HepG2 (cell line): ENCODE results near the gene ABCG8. TPM values are rescaled to one million over a fixed set of nuclear protein-coding genes. Genes with fewer than 3 reads are reported as not detected.

ENCODE experiments used
- ATAC-seq: fragments of 200-7000 bp; cut with Tn5 transposase; 3 replicates; pipeline ENCODE4 v1.9.1; 2020; ENCODE audit warnings: mild to moderate bottlenecking, moderate library complexity
- BruUV-seq: library from RNA; stranded (reverse); fragments of 400-500 nt; replicated peaks from 2 replicates; lab custom pipeline; 2021; lab: Mats Ljungman, UMichigan
- CTCF ChIA-PET: fragments of 300-600 bp; formaldehyde crosslinking; extraction: SDS; loops from one replicate; lab custom pipeline; 2021; ENCODE audit warnings: low total read pairs, inconsistent platforms, low intra/inter-chr PET ratio; lab: Yijun Ruan, JAX
- POLR2A ChIA-PET: fragments of 350-600 bp; sonication (Branson Sonifier 250); formaldehyde crosslinking; loops from one replicate; lab custom pipeline; 2020; ENCODE audit warnings: antibody characterized with exemption, inconsistent platforms; lab: Yijun Ruan, JAX
- DNase-seq: peaks from one replicate; pipeline ENCODE4 v3.0.0-alpha.2; 2015; ENCODE audit warnings: low spot score
- FAIRE-seq: peaks from 3 replicates; lab custom pipeline; 2011; peaks lifted over from hg19 to GRCh38; lab: Jason Lieb, UNC
- H2AFZ ChIP-seq: one replicate; pipeline ENCODE4 v1.6.1; 2011; ENCODE audit warnings: low read length, inconsistent platforms
- H3K27ac ChIP-seq: fragments of 300-600 bp; 3 replicates; pipeline ENCODE4 v1.8.0; 2011; ENCODE audit warnings: mixed run types, mild to moderate bottlenecking, mixed read lengths, low read length, inconsistent platforms; ENCODE audit not compliant: insufficient read depth; ENCODE audit errors: extremely low read length
- H3K27me3 ChIP-seq, 2 experiments: fragments of 200-600 bp in 1 of 2; 2 replicates in 1 of 2; 3 replicates in 1 of 2; pipeline versions ENCODE4 v1.6.0 to v1.8.0; 2011; ENCODE audit warnings: low read length in 2 of 2, mild to moderate bottlenecking in 2 of 2, moderate library complexity in 2 of 2, inconsistent platforms in 1 of 2; ENCODE audit not compliant: insufficient read depth in 2 of 2, control insufficient read depth in 1 of 2
- H3K36me3 ChIP-seq, 2 experiments: fragments of 200-600 bp in 1 of 2; replicated peaks in 1 of 2; 2 replicates in 1 of 2; 3 replicates in 1 of 2; pipeline versions ENCODE4 v1.5.1 to v1.8.0; 2011; ENCODE audit warnings: low read length in 2 of 2, inconsistent platforms in 1 of 2; ENCODE audit not compliant: insufficient read depth in 2 of 2, control insufficient read depth in 1 of 2
- H3K4me1 ChIP-seq: 2 replicates; pipeline ENCODE4 v1.5.1; 2012; ENCODE audit warnings: low read length, inconsistent platforms; ENCODE audit not compliant: insufficient read depth
- H3K4me2 ChIP-seq: 2 replicates; pipeline ENCODE4 v1.6.0; 2011; ENCODE audit warnings: low read depth, low read length, inconsistent platforms
- H3K4me3 ChIP-seq, 3 experiments: fragments of 200-600 bp in 1 of 3; sonication (generic), shearing (Covaris generic) in 1 of 3; replicated peaks in 1 of 3; 2 replicates each; pipeline ENCODE4 v1.5.1; 2011 to 2016; ENCODE audit warnings: low read length in 3 of 3, inconsistent platforms in 2 of 3, low read depth in 2 of 3, mild to moderate bottlenecking in 2 of 3, control low read depth in 1 of 3, mixed read lengths in 1 of 3; ENCODE audit not compliant: insufficient read depth in 1 of 3
- H3K79me2 ChIP-seq: one replicate; pipeline ENCODE4 v1.6.1; 2011; ENCODE audit warnings: low read length, inconsistent platforms; ENCODE audit not compliant: insufficient read depth
- H3K9ac ChIP-seq: 2 replicates; pipeline ENCODE4 v1.6.0; 2011; ENCODE audit warnings: mild to moderate bottlenecking, low read depth, low read length, inconsistent platforms; ENCODE audit not compliant: insufficient read depth
- H3K9me3 ChIP-seq: 2 replicates; pipeline ENCODE4 v1.5.1; 2012; ENCODE audit warnings: mild to moderate bottlenecking, low read length
- H4K20me1 ChIP-seq: 2 replicates; pipeline ENCODE4 v1.6.0; 2011; ENCODE audit warnings: inconsistent platforms, mild to moderate bottlenecking, low read length, moderate library complexity; ENCODE audit not compliant: insufficient read depth
- ARID4A ChIP-seq: sonication (generic); formaldehyde crosslinking; IDR thresholded peaks from 2 replicates; pipeline ENCODE4 v1.5.0; 2020; ENCODE audit warnings: mild to moderate bottlenecking, missing genetic modification reagents, borderline replicate concordance
- CREB1 ChIP-seq, 2 experiments: fragments of 450-650 bp in 1 of 2; IDR thresholded peaks; 2 replicates each; pipeline ENCODE4 v1.6.1; 2016 to 2017; ENCODE audit warnings: control low read depth in 1 of 2, mild to moderate bottlenecking in 1 of 2, missing compliant biosample characterization in 1 of 2, missing genetic modification characterization in 1 of 2
- HDAC1 ChIP-seq: sonication (generic); formaldehyde crosslinking; IDR thresholded peaks from 2 replicates; pipeline ENCODE4 v1.5.1; 2020; ENCODE audit warnings: mild to moderate bottlenecking, missing genetic modification reagents
- KAT2B ChIP-seq: fragments of 150-350 bp; IDR thresholded peaks from 2 replicates; pipeline ENCODE4 v1.6.1; 2014; ENCODE audit warnings: low read depth, low read length, borderline replicate concordance
- MBNL3 ChIP-seq: fragments of 250-450 bp; sonication (Bioruptor Pico); conservative IDR thresholded peaks from 2 replicates; pipeline ENCODE4 v1.8.0; 2022; ENCODE audit warnings: mild to moderate bottlenecking, inconsistent platforms
- NFE2 ChIP-seq: sonication (generic); formaldehyde crosslinking; IDR thresholded peaks from 2 replicates; pipeline ENCODE4 v1.4.0; 2020; ENCODE audit warnings: missing genetic modification reagents
- PLSCR1 ChIP-seq: sonication (generic); formaldehyde crosslinking; IDR thresholded peaks from 2 replicates; pipeline ENCODE4 v1.5.0; 2020; ENCODE audit warnings: missing genetic modification reagents, mild to moderate bottlenecking, borderline replicate concordance
- POGZ ChIP-seq: sonication (generic); formaldehyde crosslinking; IDR thresholded peaks from 2 replicates; pipeline ENCODE4 v1.4.0; 2020; ENCODE audit warnings: mild to moderate bottlenecking, missing genetic modification reagents
- POLR2A ChIP-seq, 2 experiments: IDR thresholded peaks; 2 replicates each; pipeline ENCODE4 v1.6.1; 2011; ENCODE audit warnings: low read depth in 2 of 2, low read length in 2 of 2, mild to moderate bottlenecking in 1 of 2, moderate library complexity in 1 of 2; ENCODE audit not compliant: insufficient read depth in 1 of 2
- ZBTB14 ChIP-seq: sonication (generic); formaldehyde crosslinking; IDR thresholded peaks from 2 replicates; pipeline ENCODE4 v1.4.0; 2020; ENCODE audit warnings: missing genetic modification reagents
- WGBS: methylation state at CpG from one replicate; pipeline ENCODE4 v1.1.6; 2017; ENCODE audit warnings: low lambda C conversion rate; 5-methylcytosine and 5-hydroxymethylcytosine counted together
- in situ Hi-C: cut with HindIII; loops from 2 replicates; pipeline ENCODE4 v1.10.0; 2017; ENCODE audit warnings: low pct_unique_long_range_greater_than_20kb; ENCODE audit not compliant: extremely low pct_ligation_motif_present
- intact Hi-C: fragments of 100-400 bp; cut with micrococcal nuclease; formaldehyde crosslinking; loops from one replicate; pipeline ENCODE4 v1.10.0; 2022; ENCODE audit not compliant: unreplicated experiment
- polyA plus RNA-seq, 8 experiments: library from polyadenylated mRNA; depleted of rRNA in 3 of 8; stranded (reverse) in 7 of 8; unstranded in 1 of 8; fragments of >200 nt; fragmentation: Illumina TruSeq in 4 of 8; extraction: Trizol in 4 of 8; gene quantifications; 2 replicates each; pipeline versions ENCODE4 v1.2.1 to v1.2.3, GENCODE V29; 2011 to 2016; ENCODE audit warnings: low read depth in 4 of 8, missing spikeins in 1 of 8, mixed read lengths in 1 of 8; ENCODE audit not compliant: insufficient read depth in 1 of 8
- total RNA-seq, 5 experiments: library from RNA; depleted of rRNA; stranded (reverse); fragments of >200 nt; fragmentation: Illumina TruSeq; extraction: Trizol; gene quantifications; 2 replicates each; pipeline ENCODE4 v1.2.3, GENCODE V29; 2016; ENCODE audit warnings: low read depth in 1 of 5

The ABCG8 gene
- total and polyA plus RNA-seq, 2 of the 13 experiments (the other 11 are each of a cell fraction or from before 2014, with no cell fraction given) = 8.1 to 8.8 TPM

- Histone ChIP-seq H3K4me2 (no peak overlapping the region), H3K27me3 (no peaks in the 10 kb centered on the region), H3K36me3 (peaks cover 15 to 46% of the 10 kb centered on the region in 2 experiments), H3K9ac (no peak overlapping the region), H3K9me3 (no peaks in the 10 kb centered on the region), H3K27ac (no peak overlapping the region), H4K20me1 (no peaks in the 10 kb centered on the region), H2AFZ (no peak overlapping the region), H3K79me2 (no peaks in the 10 kb centered on the region), H3K4me1 (no peaks in the 10 kb centered on the region), H3K4me3 (no peak overlapping the region)
- BruUV-seq = no TSS peak
- intact Hi-C loops = no loop called here
- ChIA-PET POLR2A (no interaction called here), CTCF (no interaction called here)
- DNase-seq = no peak
- WGBS = 95% methylated on average over 7 of the region's 7 CpGs
- TF ChIP-seq NFE2 (CRISPR knock-in tag) (no peak), POLR2A (IDR thresholded peaks at IDR 0.05; ENCODE audit: insufficient read depth in 1 of 2, low read depth in 2 of 2, low read length in 2 of 2) (0 out of 4 replicates have a peak, but pooled peaks of 1 of the 2 experiments have one; percentile 22), CREB1 (IDR thresholded peaks at IDR 0.05) (no peak), CREB1 (CRISPR knock-in tag; IDR thresholded peaks at IDR 0.05) (no peak)
- FAIRE-seq = no peak
- in situ Hi-C loops = no loop called here
- ATAC-seq = no peak
These were observed 19.1 kb upstream of the ABCG8 start for GRCh38 chr2:43819491-43820163.

- FAIRE-seq = no peak
- in situ Hi-C loops = no loop called here
These were observed 15.9 kb upstream of the ABCG8 start for GRCh38 chr2:43822839-43823238.

More at GRCh38 chr2:43822839-43823238, 15.9 kb upstream of the ABCG8 start:
- ATAC-seq (no peak), DNase-seq (no peak)
- no peaks in the 10 kb centered on the region for H3K27me3 ChIP-seq
- no peak overlapping the region for H3K9ac ChIP-seq
- no peak overlapping the region for H3K4me2 ChIP-seq
- ChIA-PET CTCF (no interaction called here), POLR2A (interaction anchor here (0.6 to 0.7 kb wide), 2 partner anchors 9 to 16 kb away, joined by 3 read pairs; no protein-coding TSS in a partner anchor)
- no peak overlapping the region for H3K4me3 ChIP-seq
- H3K9me3 ChIP-seq = no peaks in the 10 kb centered on the region
- peaks cover 11% of the 10 kb centered on the region; the same call in 1 of the 2 replicates for H3K4me1 ChIP-seq
- intact Hi-C loops = no loop called here
- BruUV-seq = no TSS peak
- no peaks in the 10 kb centered on the region for H4K20me1 ChIP-seq
- H3K27ac ChIP-seq = no peak overlapping the region
- H2AFZ ChIP-seq = no peak overlapping the region
- TF ChIP-seq POGZ (CRISPR knock-in tag) (no peak), PLSCR1 (CRISPR knock-in tag) (no peak), HDAC1 (no peak), KAT2B (no peak), MBNL3 (CRISPR knock-in tag) (no peak), ARID4A (CRISPR knock-in tag) (no peak), CREB1 (IDR thresholded peaks at IDR 0.05) (no peak), CREB1 (CRISPR knock-in tag; IDR thresholded peaks at IDR 0.05) (no peak), ZBTB14 (no peak)
- H3K36me3 ChIP-seq = peaks cover 25 to 71% of the 10 kb centered on the region in 2 experiments
- 90% methylated on average over 7 of the region's 7 CpGs for WGBS
- H3K79me2 ChIP-seq = no peaks in the 10 kb centered on the region
